GM12864 (cell line): ENCODE data around the gene DLEC1.
A peak's percentile ranks its signal among the peaks of the same experiment; 100 is the strongest.

ENCODE experiments used
- DNase-seq: peaks from one replicate; pipeline ENCODE4 v3.0.0-alpha.2; 2011; ENCODE audit warnings: low read depth
- H3K4me3 ChIP-seq: 2 replicates; pipeline ENCODE4 v1.5.1; 2011; ENCODE audit warnings: mild to moderate bottlenecking, low read depth, low read length, control low read depth
- CTCF ChIP-seq: IDR thresholded peaks from 2 replicates; pipeline ENCODE4 v1.5.1; 2011; ENCODE audit warnings: low read depth, mild to moderate bottlenecking, moderate library complexity, low read length, control low read depth, inconsistent platforms; ENCODE audit errors: missing control alignments

DLEC1 gene, protein sequence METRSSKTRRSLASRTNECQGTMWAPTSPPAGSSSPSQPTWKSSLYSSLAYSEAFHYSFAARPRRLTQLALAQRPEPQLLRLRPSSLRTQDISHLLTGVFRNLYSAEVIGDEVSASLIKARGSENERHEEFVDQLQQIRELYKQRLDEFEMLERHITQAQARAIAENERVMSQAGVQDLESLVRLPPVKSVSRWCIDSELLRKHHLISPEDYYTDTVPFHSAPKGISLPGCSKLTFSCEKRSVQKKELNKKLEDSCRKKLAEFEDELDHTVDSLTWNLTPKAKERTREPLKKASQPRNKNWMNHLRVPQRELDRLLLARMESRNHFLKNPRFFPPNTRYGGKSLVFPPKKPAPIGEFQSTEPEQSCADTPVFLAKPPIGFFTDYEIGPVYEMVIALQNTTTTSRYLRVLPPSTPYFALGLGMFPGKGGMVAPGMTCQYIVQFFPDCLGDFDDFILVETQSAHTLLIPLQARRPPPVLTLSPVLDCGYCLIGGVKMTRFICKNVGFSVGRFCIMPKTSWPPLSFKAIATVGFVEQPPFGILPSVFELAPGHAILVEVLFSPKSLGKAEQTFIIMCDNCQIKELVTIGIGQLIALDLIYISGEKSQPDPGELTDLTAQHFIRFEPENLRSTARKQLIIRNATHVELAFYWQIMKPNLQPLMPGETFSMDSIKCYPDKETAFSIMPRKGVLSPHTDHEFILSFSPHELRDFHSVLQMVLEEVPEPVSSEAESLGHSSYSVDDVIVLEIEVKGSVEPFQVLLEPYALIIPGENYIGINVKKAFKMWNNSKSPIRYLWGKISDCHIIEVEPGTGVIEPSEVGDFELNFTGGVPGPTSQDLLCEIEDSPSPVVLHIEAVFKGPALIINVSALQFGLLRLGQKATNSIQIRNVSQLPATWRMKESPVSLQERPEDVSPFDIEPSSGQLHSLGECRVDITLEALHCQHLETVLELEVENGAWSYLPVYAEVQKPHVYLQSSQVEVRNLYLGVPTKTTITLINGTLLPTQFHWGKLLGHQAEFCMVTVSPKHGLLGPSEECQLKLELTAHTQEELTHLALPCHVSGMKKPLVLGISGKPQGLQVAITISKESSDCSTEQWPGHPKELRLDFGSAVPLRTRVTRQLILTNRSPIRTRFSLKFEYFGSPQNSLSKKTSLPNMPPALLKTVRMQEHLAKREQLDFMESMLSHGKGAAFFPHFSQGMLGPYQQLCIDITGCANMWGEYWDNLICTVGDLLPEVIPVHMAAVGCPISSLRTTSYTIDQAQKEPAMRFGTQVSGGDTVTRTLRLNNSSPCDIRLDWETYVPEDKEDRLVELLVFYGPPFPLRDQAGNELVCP (N-terminal part only)

GRCh38 chr3:38039101-38039898, at the start of gene DLEC1:
TSS of gene DLEC1 (plus strand) at chr3:38039208. CDS start at chr3:38039226, 18 bp downstream.
- DNase-seq = peak; percentile 52
- TF ChIP-seq CTCF = no peak

DNA sequence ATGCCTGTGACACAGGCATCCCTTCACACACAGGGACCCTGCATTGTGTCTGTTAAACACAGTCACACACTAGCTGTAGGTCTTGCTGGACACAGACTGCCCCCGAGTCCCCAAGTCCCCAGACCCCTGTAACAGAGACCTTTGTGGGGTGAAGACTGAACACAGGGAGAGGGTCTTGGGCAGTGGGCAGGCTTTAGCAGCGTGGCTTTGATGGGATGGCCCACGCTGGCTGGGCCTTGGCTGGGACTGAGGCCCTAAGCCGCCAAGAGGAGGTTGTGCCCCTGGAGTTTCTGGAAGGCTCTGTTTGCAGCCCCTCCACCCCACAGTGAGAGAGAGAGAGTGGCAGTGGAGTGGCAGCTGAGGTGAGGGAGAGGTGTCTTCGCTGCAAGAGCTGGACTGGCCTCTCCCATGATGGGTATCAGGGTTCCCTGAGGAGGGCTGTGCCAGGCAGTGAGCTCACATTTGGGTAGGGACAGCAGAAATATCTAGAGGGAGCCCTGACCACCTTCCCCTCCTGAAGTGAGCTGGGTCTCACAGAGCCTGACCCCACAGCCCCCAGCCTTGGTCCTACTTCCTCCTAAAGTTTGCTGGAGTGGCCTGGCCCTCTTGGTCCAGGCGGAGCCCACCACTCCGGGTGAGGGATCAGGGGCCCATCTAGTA, 49.1 kb upstream of the DLEC1 start:
- DNase-seq = no peak
- H3K4me3 ChIP-seq = no peak overlapping the region
- no peak for TF ChIP-seq CTCF

More at GRCh38 chr3:38039101-38039898, at the start of gene DLEC1:
- H3K4me3 ChIP-seq = peak within 1 kb of the TSS; percentile 52

GRCh38 chr3:37990527-37990926, 48.5 kb upstream of the DLEC1 start, which contains the start of gene VILL:
TSS of gene VILL (plus strand) at chr3:37990786. CDS start at chr3:37993673, 2,887 bp downstream.
- no peak for TF ChIP-seq CTCF
- DNase-seq = no peak
- no peak within 1 kb of the TSS for H3K4me3 ChIP-seq

DNA sequence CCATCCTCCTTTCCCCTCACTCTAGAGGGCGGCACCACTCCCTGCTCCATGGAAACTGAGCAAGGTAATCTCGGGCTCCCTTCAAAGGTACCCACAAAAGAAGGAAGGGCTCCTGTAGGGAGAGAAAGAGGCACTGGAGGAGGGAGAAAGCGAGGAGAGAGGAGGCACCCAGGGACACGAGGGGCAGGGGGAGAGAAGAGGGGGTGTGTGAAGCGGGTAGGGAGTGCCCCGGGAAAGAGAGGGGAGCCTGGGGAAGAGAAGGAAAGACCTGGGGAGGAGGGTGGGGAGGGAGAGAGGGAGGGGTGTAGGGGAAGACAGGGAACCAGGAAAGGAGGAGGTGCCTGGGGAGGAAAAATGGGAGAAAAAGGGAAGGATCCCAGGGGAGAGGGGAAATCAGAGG, 47.9 kb upstream of the DLEC1 start:
- DNase-seq = no peak
- no peak for TF ChIP-seq CTCF
- H3K4me3 ChIP-seq = no peak overlapping the region

DNA sequence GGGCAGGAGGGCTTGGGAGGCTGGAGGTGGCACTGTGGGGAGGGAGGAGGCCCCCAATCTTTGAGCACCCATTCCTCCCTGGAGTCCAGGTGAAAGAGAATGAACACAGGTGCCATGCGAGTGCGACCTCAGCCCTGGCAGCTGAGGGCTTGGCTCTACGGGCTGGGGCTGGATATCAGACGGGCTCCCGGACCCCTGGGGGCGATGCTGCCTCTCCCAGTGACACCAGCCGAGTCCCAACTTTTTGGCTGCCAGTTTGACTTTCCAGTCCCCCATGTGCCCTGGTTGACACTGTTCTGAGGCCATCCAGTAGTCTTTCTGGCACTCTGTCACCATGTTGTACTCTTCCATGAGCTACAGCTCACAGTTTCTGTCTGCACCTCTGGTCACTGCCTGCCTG, 47.2 kb upstream of the DLEC1 start:
- TF ChIP-seq CTCF = no peak
- no peak overlapping the region for H3K4me3 ChIP-seq
- DNase-seq = no peak
